ENCODE results near the gene CCDC142. TPM values are rescaled to one million over a fixed set of nuclear protein-coding genes. Genes with fewer than 3 reads are reported as not detected.

Gene CCDC142
- total and polyA plus RNA-seq, 9 of the 15 experiments (the other 6 are each of a cell fraction or from before 2014, with no cell fraction given): 0.55 to 11.7 (median 7.2) TPM

DNA sequence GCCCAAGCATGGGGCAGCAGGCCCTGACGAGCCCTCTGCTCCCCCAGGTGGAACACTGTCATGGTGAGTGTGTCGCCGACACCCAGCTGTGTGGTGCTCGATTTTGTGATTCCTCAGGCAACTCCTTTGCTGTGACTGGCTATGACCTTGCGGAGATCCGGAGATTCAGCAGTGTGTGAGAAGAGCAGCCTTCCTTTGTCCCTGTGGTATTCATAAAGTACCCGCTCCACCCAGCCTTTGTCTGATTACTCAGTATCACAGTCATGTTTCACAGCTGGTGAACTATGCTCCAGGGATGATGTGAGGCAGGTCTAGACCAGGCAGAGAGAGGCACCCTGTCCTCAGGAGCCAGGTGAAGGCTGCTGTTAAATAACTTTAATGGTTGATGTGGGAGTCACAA is 57.3 kb downstream of the CCDC142 start:
- no peaks in the 10 kb centered on the region for H3K9me1 ChIP-seq (ENCODE audit: control insufficient read depth, insufficient read depth, low read length)
- peaks cover 0 to 8% of the 10 kb centered on the region in 2 experiments; a peak in 2 of 5 replicates for H3K27me3 ChIP-seq (ENCODE audit: control insufficient read depth in 2 of 2, insufficient read depth in 2 of 2, low read length in 2 of 2)
- in situ Hi-C loops (cut with MboI): no loop called here
- no TSS peak for BruUV-seq (replicated peaks)
- H3K79me2 ChIP-seq (ENCODE audit: control insufficient read depth, insufficient read depth, low read length): no peaks in the 10 kb centered on the region
- intact Hi-C loops (cut with micrococcal nuclease): no loop called here
- H3K27ac ChIP-seq (ENCODE audit: extremely low read depth, low read depth, low read length): no peak overlapping the region
- no peak for DNase-seq (ENCODE audit: extremely low read depth in 1 of 4, low spot score in 3 of 4)
- 63% methylated on average over 7 of the region's 7 CpGs for WGBS (ENCODE audit: insufficient coverage, low coverage, missing lambda C conversion rate)
- no peak for ATAC-seq
- H3K9me3 ChIP-seq (replicated peaks; ENCODE audit: control insufficient read depth, insufficient read depth, low read depth, low read length): no peaks in the 10 kb centered on the region
- H3K4me3 ChIP-seq: no peak overlapping the region
- POLR2A ChIA-PET: interaction anchor here (0.7 to 2.1 kb wide), 3 partner anchors 15 to 605 kb away, joined by 3 to 5 read pairs (median 3); no protein-coding TSS in a partner anchor
- no peak overlapping the region for H3K9ac ChIP-seq (ENCODE audit: insufficient read depth in 1 of 2, low read depth in 2 of 2, low read length in 2 of 2)
- no peak for FAIRE-seq
- peaks cover 3 to 27% of the 10 kb centered on the region in 2 experiments; a peak in 3 of 5 replicates for H3K4me1 ChIP-seq (replicated peaks in 1 of 2; ENCODE audit: control insufficient read depth in 2 of 2, insufficient read depth in 2 of 2, low read length in 2 of 2)
- CTCF ChIA-PET (ENCODE audit: low intra/inter-chr PET ratio): no interaction called here
- H3K36me3 ChIP-seq (ENCODE audit: control insufficient read depth, insufficient read depth, low read length): no peaks in the 10 kb centered on the region
- H3K4me2 ChIP-seq (ENCODE audit: insufficient read depth, low read length): no peak overlapping the region
- no peaks in the 10 kb centered on the region for H4K20me1 ChIP-seq (replicated peaks; ENCODE audit: control insufficient read depth, insufficient read depth, low read length)
- no peak overlapping the region for H2AFZ ChIP-seq (ENCODE audit: low read depth, low read length)
- TF ChIP-seq HDAC1 (IDR thresholded peaks at IDR 0.05) (no peak), DIDO1 (tag; IDR thresholded peaks at IDR 0.05; ENCODE audit: low read depth) (no peak), SETDB1 (IDR thresholded peaks at IDR 0.05; ENCODE audit: low read length) (no peak), RB1 (IDR thresholded peaks at IDR 0.05; ENCODE audit: low read depth) (no peak), ZNF197 (CRISPR knock-in tag; IDR thresholded peaks at IDR 0.05; ENCODE audit: low read depth) (no peak), SMAD4 (CRISPR knock-in tag; conservative IDR thresholded peaks at IDR 0.05) (no peak), SRSF1 (IDR thresholded peaks at IDR 0.05; ENCODE audit: low read depth, low read length) (no peak), TCFL5 (CRISPR knock-in tag; conservative IDR thresholded peaks at IDR 0.05) (no peak), HDAC8 (tag; IDR thresholded peaks at IDR 0.05) (no peak), ZNF311 (CRISPR knock-in tag; IDR thresholded peaks at IDR 0.05) (no peak), HDAC6 (IDR thresholded peaks at IDR 0.05; ENCODE audit: low read depth, low read length) (no peak), NFATC3 (IDR thresholded peaks at IDR 0.05) (no peak)
- TF ChIP-seq, protein P1, sequence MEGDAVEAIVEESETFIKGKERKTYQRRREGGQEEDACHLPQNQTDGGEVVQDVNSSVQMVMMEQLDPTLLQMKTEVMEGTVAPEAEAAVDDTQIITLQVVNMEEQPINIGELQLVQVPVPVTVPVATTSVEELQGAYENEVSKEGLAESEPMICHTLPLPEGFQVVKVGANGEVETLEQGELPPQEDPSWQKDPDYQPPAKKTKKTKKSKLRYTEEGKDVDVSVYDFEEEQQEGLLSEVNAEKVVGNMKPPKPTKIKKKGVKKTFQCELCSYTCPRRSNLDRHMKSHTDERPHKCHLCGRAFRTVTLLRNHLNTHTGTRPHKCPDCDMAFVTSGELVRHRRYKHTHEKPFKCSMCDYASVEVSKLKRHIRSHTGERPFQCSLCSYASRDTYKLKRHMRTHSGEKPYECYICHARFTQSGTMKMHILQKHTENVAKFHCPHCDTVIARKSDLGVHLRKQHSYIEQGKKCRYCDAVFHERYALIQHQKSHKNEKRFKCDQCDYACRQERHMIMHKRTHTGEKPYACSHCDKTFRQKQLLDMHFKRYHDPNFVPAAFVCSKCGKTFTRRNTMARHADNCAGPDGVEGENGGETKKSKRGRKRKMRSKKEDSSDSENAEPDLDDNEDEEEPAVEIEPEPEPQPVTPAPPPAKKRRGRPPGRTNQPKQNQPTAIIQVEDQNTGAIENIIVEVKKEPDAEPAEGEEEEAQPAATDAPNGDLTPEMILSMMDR (IDR thresholded peaks at IDR 0.05 in 2 of 3, conservative IDR thresholded peaks at IDR 0.05 in 1 of 3; ENCODE audit: insufficient read depth in 2 of 3, low read depth in 1 of 3, low read length in 3 of 3): no peak
- TF ChIP-seq, protein P2, sequence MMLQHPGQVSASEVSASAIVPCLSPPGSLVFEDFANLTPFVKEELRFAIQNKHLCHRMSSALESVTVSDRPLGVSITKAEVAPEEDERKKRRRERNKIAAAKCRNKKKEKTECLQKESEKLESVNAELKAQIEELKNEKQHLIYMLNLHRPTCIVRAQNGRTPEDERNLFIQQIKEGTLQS (IDR thresholded peaks at IDR 0.05): no peak
- TF ChIP-seq, protein P2 (CRISPR knock-in tag; conservative IDR thresholded peaks at IDR 0.05): no peak
- TF ChIP-seq, protein P3, sequence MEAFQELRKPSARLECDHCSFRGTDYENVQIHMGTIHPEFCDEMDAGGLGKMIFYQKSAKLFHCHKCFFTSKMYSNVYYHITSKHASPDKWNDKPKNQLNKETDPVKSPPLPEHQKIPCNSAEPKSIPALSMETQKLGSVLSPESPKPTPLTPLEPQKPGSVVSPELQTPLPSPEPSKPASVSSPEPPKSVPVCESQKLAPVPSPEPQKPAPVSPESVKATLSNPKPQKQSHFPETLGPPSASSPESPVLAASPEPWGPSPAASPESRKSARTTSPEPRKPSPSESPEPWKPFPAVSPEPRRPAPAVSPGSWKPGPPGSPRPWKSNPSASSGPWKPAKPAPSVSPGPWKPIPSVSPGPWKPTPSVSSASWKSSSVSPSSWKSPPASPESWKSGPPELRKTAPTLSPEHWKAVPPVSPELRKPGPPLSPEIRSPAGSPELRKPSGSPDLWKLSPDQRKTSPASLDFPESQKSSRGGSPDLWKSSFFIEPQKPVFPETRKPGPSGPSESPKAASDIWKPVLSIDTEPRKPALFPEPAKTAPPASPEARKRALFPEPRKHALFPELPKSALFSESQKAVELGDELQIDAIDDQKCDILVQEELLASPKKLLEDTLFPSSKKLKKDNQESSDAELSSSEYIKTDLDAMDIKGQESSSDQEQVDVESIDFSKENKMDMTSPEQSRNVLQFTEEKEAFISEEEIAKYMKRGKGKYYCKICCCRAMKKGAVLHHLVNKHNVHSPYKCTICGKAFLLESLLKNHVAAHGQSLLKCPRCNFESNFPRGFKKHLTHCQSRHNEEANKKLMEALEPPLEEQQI (IDR thresholded peaks at IDR 0.05): no peak
- TF ChIP-seq, protein P4, sequence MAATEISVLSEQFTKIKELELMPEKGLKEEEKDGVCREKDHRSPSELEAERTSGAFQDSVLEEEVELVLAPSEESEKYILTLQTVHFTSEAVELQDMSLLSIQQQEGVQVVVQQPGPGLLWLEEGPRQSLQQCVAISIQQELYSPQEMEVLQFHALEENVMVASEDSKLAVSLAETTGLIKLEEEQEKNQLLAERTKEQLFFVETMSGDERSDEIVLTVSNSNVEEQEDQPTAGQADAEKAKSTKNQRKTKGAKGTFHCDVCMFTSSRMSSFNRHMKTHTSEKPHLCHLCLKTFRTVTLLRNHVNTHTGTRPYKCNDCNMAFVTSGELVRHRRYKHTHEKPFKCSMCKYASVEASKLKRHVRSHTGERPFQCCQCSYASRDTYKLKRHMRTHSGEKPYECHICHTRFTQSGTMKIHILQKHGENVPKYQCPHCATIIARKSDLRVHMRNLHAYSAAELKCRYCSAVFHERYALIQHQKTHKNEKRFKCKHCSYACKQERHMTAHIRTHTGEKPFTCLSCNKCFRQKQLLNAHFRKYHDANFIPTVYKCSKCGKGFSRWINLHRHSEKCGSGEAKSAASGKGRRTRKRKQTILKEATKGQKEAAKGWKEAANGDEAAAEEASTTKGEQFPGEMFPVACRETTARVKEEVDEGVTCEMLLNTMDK (IDR thresholded peaks at IDR 0.05; ENCODE audit: borderline replicate concordance, insufficient read depth, low read depth, low read length, poor library complexity, severe bottlenecking): no peak

All from K562 (cell line).